Ishikawa (cell line): ENCODE measurements around the gene SDK1.

Experiments used
- CEBPB ChIP-seq: IDR thresholded peaks from 2 replicates; pipeline ENCODE4 v1.6.1; 2012
- CREB1 ChIP-seq: IDR thresholded peaks from 2 replicates; pipeline ENCODE4 v1.6.1; 2012; ENCODE audit warnings: low read depth
- EGR1 ChIP-seq: IDR thresholded peaks from 2 replicates; pipeline ENCODE4 v1.6.1; 2012
- EP300 ChIP-seq: IDR thresholded peaks from 2 replicates; pipeline ENCODE4 v1.6.1; 2012; ENCODE audit warnings: borderline replicate concordance
- FOXM1 ChIP-seq: IDR thresholded peaks from 2 replicates; pipeline ENCODE4 v1.6.1; 2012; ENCODE audit warnings: low read depth, borderline replicate concordance
- NFIC ChIP-seq: IDR thresholded peaks from 2 replicates; pipeline ENCODE4 v1.6.1; 2012
- RAD21 ChIP-seq: IDR thresholded peaks from 2 replicates; pipeline ENCODE4 v1.6.1; 2012; ENCODE audit warnings: low read depth
- TAF1 ChIP-seq: IDR thresholded peaks from 2 replicates; pipeline ENCODE4 v1.6.1; 2012; ENCODE audit warnings: low read depth, mild to moderate bottlenecking
- TCF12 ChIP-seq: IDR thresholded peaks from 2 replicates; pipeline ENCODE4 v1.6.1; 2012; ENCODE audit warnings: low read depth
- TEAD4 ChIP-seq: IDR thresholded peaks from 2 replicates; pipeline ENCODE4 v1.6.1; 2012
- YY1 ChIP-seq: IDR thresholded peaks from 2 replicates; pipeline ENCODE4 v1.6.1; 2012; ENCODE audit warnings: low read depth
- ZBTB7A ChIP-seq: IDR thresholded peaks from 2 replicates; pipeline ENCODE4 v1.6.1; 2012; ENCODE audit warnings: low read depth
- TF ChIP-seq, protein P1 (sequence below): IDR thresholded peaks from 2 replicates; pipeline ENCODE4 v1.6.1; 2012; ENCODE audit warnings: low read depth, mild to moderate bottlenecking
- TF ChIP-seq, protein P2 (sequence below): IDR thresholded peaks from 2 replicates; pipeline ENCODE4 v1.6.1; 2012
- TF ChIP-seq, protein P3 (sequence below): IDR thresholded peaks from 2 replicates; pipeline ENCODE4 v1.6.1; 2012

SDK1 gene

DNA sequence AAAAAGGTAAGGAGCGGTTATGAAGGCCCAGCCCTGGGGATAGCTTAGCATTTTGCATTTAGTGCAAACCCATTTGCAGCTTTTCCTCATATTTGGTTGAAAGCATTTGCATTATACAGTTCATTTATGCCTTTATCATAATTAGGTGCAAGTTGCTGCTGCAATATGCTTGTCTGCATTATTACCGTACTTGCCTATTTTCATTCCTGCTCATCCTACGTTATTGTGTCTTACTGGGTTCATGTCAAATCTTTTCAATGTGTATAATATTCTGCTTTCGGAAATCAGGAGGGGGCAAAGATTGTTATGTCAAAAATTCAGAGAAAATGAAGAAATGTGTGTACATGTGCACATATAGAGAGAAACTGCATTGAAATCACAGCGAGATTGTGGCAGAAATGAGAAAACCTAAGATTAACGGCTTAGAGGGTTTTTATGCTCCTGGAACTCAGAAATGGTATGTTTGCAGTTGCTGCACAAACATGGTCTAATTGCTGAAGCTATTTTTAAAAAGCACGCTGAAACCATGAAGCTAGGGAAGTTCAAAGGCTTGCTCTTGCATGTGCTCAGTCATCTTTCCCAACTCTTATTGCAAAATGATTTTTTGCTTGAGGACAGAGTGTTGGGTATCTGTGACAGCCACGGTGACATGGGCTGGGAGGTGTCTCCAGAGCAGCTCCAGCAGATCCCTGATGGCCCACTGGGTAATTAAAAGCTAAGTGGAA is 613.2 kb downstream of the SDK1 start:
- TF ChIP-seq EP300 (no peak), NFIC (no peak), FOXM1 (no peak), TAF1 (no peak), YY1 (no peak), CEBPB (no peak), ZBTB7A (no peak), TCF12 (no peak), RAD21 (no peak)
- TF ChIP-seq, protein P1, sequence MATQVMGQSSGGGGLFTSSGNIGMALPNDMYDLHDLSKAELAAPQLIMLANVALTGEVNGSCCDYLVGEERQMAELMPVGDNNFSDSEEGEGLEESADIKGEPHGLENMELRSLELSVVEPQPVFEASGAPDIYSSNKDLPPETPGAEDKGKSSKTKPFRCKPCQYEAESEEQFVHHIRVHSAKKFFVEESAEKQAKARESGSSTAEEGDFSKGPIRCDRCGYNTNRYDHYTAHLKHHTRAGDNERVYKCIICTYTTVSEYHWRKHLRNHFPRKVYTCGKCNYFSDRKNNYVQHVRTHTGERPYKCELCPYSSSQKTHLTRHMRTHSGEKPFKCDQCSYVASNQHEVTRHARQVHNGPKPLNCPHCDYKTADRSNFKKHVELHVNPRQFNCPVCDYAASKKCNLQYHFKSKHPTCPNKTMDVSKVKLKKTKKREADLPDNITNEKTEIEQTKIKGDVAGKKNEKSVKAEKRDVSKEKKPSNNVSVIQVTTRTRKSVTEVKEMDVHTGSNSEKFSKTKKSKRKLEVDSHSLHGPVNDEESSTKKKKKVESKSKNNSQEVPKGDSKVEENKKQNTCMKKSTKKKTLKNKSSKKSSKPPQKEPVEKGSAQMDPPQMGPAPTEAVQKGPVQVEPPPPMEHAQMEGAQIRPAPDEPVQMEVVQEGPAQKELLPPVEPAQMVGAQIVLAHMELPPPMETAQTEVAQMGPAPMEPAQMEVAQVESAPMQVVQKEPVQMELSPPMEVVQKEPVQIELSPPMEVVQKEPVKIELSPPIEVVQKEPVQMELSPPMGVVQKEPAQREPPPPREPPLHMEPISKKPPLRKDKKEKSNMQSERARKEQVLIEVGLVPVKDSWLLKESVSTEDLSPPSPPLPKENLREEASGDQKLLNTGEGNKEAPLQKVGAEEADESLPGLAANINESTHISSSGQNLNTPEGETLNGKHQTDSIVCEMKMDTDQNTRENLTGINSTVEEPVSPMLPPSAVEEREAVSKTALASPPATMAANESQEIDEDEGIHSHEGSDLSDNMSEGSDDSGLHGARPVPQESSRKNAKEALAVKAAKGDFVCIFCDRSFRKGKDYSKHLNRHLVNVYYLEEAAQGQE = no peak
- TF ChIP-seq, protein P2, sequence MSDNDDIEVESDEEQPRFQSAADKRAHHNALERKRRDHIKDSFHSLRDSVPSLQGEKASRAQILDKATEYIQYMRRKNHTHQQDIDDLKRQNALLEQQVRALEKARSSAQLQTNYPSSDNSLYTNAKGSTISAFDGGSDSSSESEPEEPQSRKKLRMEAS = no peak

DNA sequence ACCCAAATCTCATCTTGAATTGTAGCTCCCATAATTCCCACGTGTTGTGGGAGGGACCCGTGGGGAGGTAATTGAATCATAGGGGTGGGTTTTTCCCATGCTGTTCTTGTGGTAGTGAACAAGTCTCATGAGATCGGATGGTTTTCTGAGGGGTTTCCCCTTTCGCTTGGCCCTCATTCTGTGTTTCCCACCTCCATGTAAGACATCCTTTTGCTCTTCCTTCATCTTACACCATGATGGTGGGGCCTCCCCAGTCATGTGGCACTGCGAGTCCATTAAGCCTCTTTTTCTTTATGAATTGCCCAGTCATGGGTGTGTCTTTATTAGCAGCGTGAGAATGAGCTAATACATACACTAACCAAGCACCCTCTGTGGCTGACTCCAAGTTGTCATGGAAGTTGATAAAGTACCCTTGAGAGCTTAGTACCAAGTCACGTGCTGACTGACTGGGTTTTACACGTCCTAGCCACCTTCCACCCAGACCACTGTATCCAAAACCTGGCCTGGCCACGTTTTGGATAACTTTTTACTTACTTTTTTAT is 614.4 kb downstream of the SDK1 start:
- no peak for TF ChIP-seq CEBPB
- no peak for TF ChIP-seq CREB1
- no peak for TF ChIP-seq TCF12
- no peak for TF ChIP-seq EGR1
- TF ChIP-seq, protein P2 = no peak
- no peak for TF ChIP-seq YY1
- no peak for TF ChIP-seq NFIC
- TF ChIP-seq, protein P1 = no peak
- TF ChIP-seq TAF1 = no peak
- TF ChIP-seq ZBTB7A = no peak
- TF ChIP-seq, protein P3, sequence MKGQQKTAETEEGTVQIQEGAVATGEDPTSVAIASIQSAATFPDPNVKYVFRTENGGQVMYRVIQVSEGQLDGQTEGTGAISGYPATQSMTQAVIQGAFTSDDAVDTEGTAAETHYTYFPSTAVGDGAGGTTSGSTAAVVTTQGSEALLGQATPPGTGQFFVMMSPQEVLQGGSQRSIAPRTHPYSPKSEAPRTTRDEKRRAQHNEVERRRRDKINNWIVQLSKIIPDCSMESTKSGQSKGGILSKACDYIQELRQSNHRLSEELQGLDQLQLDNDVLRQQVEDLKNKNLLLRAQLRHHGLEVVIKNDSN = no peak
- no peak for TF ChIP-seq EP300
- TF ChIP-seq FOXM1 = no peak
- TF ChIP-seq RAD21 = no peak
- TF ChIP-seq TEAD4 = no peak

DNA sequence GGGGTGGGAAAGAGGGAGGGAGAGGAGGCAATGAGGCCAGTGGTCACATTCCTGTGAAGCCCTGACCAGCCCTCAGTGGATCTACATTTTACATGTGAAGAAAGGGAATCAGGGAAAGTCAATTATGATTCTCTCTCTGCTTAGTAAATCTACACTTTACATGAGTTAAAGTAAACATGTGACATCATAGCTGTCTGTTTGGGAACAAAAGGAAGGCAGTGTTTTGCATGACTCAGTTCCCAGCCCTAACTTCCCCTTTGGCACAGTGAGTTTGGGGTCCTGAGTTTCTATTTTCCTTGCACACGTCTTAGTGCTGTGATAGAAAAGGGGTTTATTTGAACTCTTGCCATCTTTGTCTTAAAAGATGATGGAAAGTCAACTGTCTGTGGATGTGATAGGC is 615.1 kb downstream of the SDK1 start:
- TF ChIP-seq TAF1 (no peak), EP300 (no peak), EGR1 (no peak), YY1 (no peak), RAD21 (no peak), TEAD4 (no peak), NFIC (no peak), TCF12 (no peak), CREB1 (no peak), ZBTB7A (no peak), FOXM1 (no peak), CEBPB (no peak)
- TF ChIP-seq, protein P2 = no peak
- TF ChIP-seq, protein P3 = no peak
- TF ChIP-seq, protein P1 = no peak
